Fibroblast of skin of left quadriceps (primary cell): ENCODE results near the gene PIP5KL1.
A peak's percentile ranks its signal among the peaks of the same experiment; 100 is the strongest.
"Not testable (repeated sequence)": the region's sequence is repeated elsewhere in the genome, so short reads cannot be mapped to it uniquely, and the experiment has no call there.

Experiments used
- DNase-seq, 2 experiments: peaks; one replicate each; pipeline ENCODE4 v3.0.0-alpha.2; 2013; ENCODE audit warnings: low read depth in 2 of 2

Gene PIP5KL1

GRCh38 chr9:127893392-127893791 lies 37.2 kb downstream of the PIP5KL1 start:
- no peak for DNase-seq

GRCh38 chr9:127892831-127893230 lies 37.7 kb downstream of the PIP5KL1 start:
- no peak for DNase-seq

- DNase-seq, result no peak
Measured at GRCh38 chr9:127890053-127890452, 40.5 kb downstream of the PIP5KL1 start.

GRCh38 chr9:127887792-127888191 lies 42.8 kb downstream of the PIP5KL1 start:
- no peak for DNase-seq

- no peak for DNase-seq
Measured at GRCh38 chr9:127886401-127886972, 44.1 kb downstream of the PIP5KL1 start.

- no peak for DNase-seq
Measured at GRCh38 chr9:127885508-127886281, 44.9 kb downstream of the PIP5KL1 start.

- DNase-seq, result no peak
Measured at GRCh38 chr9:127884976-127885490, 45.5 kb downstream of the PIP5KL1 start.

- DNase-seq, result no peak
Measured at GRCh38 chr9:127884427-127884911, 46.1 kb downstream of the PIP5KL1 start.

GRCh38 chr9:127883959-127884358 lies 46.6 kb downstream of the PIP5KL1 start:
- no peak for DNase-seq

- not testable (repeated sequence) for DNase-seq
Measured at GRCh38 chr9:127881715-127882114, 48.9 kb downstream of the PIP5KL1 start.

GRCh38 chr9:127880143-127880542 lies 50.4 kb downstream of the PIP5KL1 start:
- no peak for DNase-seq

- no peak for DNase-seq
Measured at GRCh38 chr9:127878652-127879390, 51.8 kb downstream of the PIP5KL1 start.

- DNase-seq, result no peak
Measured at GRCh38 chr9:127878001-127878651, 52.5 kb downstream of the PIP5KL1 start.

- DNase-seq, result peak in 1 of 2 experiments; percentile 15
Measured at GRCh38 chr9:127877566-127877998, 53.0 kb downstream of the PIP5KL1 start, which contains the start of gene AK1. Gene AK1 (minus strand): TSS chr9:127877675. CDS start chr9:127874617, 3,058 bp downstream.

- DNase-seq, result no peak
Measured at GRCh38 chr9:127876764-127877562, 53.6 kb downstream of the PIP5KL1 start.

- DNase-seq, result no peak
Measured at GRCh38 chr9:127876026-127876763, 54.4 kb downstream of the PIP5KL1 start.

GRCh38 chr9:127875306-127875966 lies 55.1 kb downstream of the PIP5KL1 start:
- DNase-seq, result peak in 1 of 2 experiments; percentile 14

- DNase-seq, result no peak
Measured at GRCh38 chr9:127874301-127875221, 56.0 kb downstream of the PIP5KL1 start.
